OCI-LY1 (cell line): Measurements from ENCODE around the gene GMIP.

Experiments used
- H2AFZ ChIP-seq: fragments of 200-600 bp; sonication (generic), shearing (Covaris generic); 2 replicates; pipeline ENCODE4 v1.6.0; 2014; ENCODE audit warnings: antibody characterized with exemption, mild to moderate bottlenecking, low read length
- H3F3A ChIP-seq: fragments of 200-600 bp; sonication (generic), shearing (Covaris generic); 2 replicates; pipeline ENCODE4 v1.6.0; 2014; ENCODE audit warnings: mild to moderate bottlenecking, antibody characterized with exemption, low read length, moderate library complexity; ENCODE audit not compliant: insufficient read depth
- H3K27ac ChIP-seq: fragments of 200-600 bp; sonication (generic); 2 replicates; pipeline ENCODE4 v1.5.1; 2014; ENCODE audit warnings: low read length, mixed run types, mild to moderate bottlenecking, low read depth; ENCODE audit not compliant: poor library complexity, severe bottlenecking
- H3K27me3 ChIP-seq: fragments of 200-600 bp; sonication (generic); 2 replicates; pipeline ENCODE4 v1.6.0; 2014; ENCODE audit warnings: antibody characterized with exemption, mild to moderate bottlenecking, low read length, moderate library complexity; ENCODE audit not compliant: insufficient read depth
- H3K36me3 ChIP-seq: fragments of 200-600 bp; sonication (generic); 2 replicates; pipeline ENCODE4 v1.6.1; 2014; ENCODE audit warnings: mild to moderate bottlenecking, antibody characterized with exemption, low read length, moderate library complexity, mixed read lengths; ENCODE audit not compliant: insufficient read depth
- H3K4me1 ChIP-seq: fragments of 200-600 bp; sonication (generic); 2 replicates; pipeline ENCODE4 v1.5.1; 2014; ENCODE audit warnings: mild to moderate bottlenecking, low read length, moderate library complexity; ENCODE audit not compliant: insufficient read depth, severe bottlenecking
- H3K4me2 ChIP-seq: fragments of 200-600 bp; sonication (generic), shearing (Covaris generic); 2 replicates; pipeline ENCODE4 v1.6.1; 2014; ENCODE audit warnings: low read length
- H3K4me3 ChIP-seq: fragments of 200-600 bp; sonication (generic); 2 replicates; pipeline ENCODE4 v1.5.1; 2014; ENCODE audit warnings: low read length, low read depth, mild to moderate bottlenecking, mixed read lengths; ENCODE audit not compliant: poor library complexity, severe bottlenecking
- H3K79me2 ChIP-seq: fragments of 200-600 bp; shearing (Covaris generic); 2 replicates; pipeline ENCODE4 v1.6.1; 2016; ENCODE audit warnings: mixed run types, low read length, mixed read lengths; ENCODE audit not compliant: insufficient read depth
- H3K9ac ChIP-seq: fragments of 200-600 bp; sonication (generic), shearing (Covaris generic); 2 replicates; pipeline ENCODE4 v1.6.1; 2014; ENCODE audit warnings: mild to moderate bottlenecking, low read length, mixed read lengths
- H3K9me2 ChIP-seq: fragments of 200-600 bp; sonication (generic), shearing (Covaris generic); 2 replicates; pipeline ENCODE4 v1.6.1; 2014; ENCODE audit warnings: low read depth, mild to moderate bottlenecking, low read length, mixed read lengths
- H3K9me3 ChIP-seq: fragments of 200-600 bp; shearing (Covaris generic); 2 replicates; pipeline ENCODE4 v1.6.1; 2014; ENCODE audit warnings: low read length, mixed read lengths
- H4K20me1 ChIP-seq: fragments of 200-600 bp; sonication (generic), shearing (Covaris generic); 2 replicates; pipeline ENCODE4 v1.6.0; 2016; ENCODE audit warnings: mild to moderate bottlenecking, low read length; ENCODE audit not compliant: insufficient read depth
- EZH2 ChIP-seq: fragments of 200-600 bp; sonication (generic), shearing (Covaris generic); IDR thresholded peaks from 2 replicates; pipeline ENCODE4 v1.8.0; 2017; ENCODE audit warnings: borderline replicate concordance, mixed run types, mild to moderate bottlenecking, antibody characterized with exemption, low read length, moderate library complexity, mixed read lengths
- TF ChIP-seq, protein P1 (sequence below): fragments of 200-600 bp; sonication (generic), shearing (Covaris generic); IDR thresholded peaks from 2 replicates; pipeline ENCODE4 v1.5.1; 2017; ENCODE audit warnings: mild to moderate bottlenecking, antibody characterized with exemption, low read length, moderate library complexity, mixed read lengths

GMIP gene

DNA sequence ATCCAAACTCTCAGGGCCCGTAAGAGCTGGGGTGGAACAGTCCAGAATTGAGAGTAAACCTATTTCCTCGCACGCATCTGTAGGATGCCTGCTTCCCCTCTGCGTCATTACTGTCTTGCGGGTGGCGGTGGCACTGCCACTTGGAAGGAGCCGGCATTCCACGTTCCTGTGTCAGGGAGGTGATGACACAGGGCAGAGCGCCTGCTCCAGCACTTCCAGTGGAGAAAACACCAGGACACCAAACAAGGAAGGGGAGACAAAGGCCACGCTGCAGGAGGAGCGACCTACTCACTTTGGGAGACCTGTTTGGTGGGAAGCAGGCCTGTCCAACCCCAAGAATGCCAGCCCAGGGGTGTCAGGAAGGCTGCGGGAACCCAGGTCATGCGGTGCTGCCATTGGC is 62.1 kb downstream of the GMIP start:
- Histone ChIP-seq H2AFZ (no peak overlapping the region), H3K4me3 (no peak overlapping the region), H3K9me2 (no peaks in the 10 kb centered on the region), H3K36me3 (no peaks in the 10 kb centered on the region), H3K79me2 (no peaks in the 10 kb centered on the region), H3K4me1 (no peaks in the 10 kb centered on the region), H3K27ac (no peak overlapping the region), H3K9me3 (no peaks in the 10 kb centered on the region), H3K9ac (no peak overlapping the region), H3K4me2 (no peak overlapping the region), H3F3A (no peaks in the 10 kb centered on the region), H4K20me1 (no peaks in the 10 kb centered on the region), H3K27me3 (no peaks in the 10 kb centered on the region)
- TF ChIP-seq, protein P1, sequence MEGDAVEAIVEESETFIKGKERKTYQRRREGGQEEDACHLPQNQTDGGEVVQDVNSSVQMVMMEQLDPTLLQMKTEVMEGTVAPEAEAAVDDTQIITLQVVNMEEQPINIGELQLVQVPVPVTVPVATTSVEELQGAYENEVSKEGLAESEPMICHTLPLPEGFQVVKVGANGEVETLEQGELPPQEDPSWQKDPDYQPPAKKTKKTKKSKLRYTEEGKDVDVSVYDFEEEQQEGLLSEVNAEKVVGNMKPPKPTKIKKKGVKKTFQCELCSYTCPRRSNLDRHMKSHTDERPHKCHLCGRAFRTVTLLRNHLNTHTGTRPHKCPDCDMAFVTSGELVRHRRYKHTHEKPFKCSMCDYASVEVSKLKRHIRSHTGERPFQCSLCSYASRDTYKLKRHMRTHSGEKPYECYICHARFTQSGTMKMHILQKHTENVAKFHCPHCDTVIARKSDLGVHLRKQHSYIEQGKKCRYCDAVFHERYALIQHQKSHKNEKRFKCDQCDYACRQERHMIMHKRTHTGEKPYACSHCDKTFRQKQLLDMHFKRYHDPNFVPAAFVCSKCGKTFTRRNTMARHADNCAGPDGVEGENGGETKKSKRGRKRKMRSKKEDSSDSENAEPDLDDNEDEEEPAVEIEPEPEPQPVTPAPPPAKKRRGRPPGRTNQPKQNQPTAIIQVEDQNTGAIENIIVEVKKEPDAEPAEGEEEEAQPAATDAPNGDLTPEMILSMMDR, result no peak
- TF ChIP-seq EZH2, result no peak

DNA sequence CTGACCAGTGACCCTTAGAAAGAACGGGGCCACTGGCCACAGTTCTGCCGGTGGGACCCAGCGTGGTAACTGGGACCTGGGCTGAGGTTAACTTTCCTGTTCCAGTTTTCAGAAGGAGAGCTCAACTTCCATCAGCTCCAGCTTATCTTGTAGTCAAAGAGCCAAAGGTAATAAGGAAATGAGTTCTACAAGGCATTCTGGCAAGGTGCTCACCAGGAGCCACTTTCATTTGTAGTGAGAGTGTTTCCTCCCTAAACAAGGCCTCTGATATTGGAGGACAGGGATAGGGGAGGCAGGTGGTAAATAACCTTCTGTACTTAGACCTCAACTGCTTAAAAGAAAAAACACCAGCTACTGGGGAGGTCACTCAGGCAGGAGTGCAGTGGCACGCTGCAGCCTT is 63.0 kb downstream of the GMIP start:
- Histone ChIP-seq H3K79me2 (no peaks in the 10 kb centered on the region), H3K9me3 (no peaks in the 10 kb centered on the region), H3K27me3 (no peaks in the 10 kb centered on the region), H2AFZ (no peak overlapping the region), H3K27ac (no peak overlapping the region), H3K4me1 (no peaks in the 10 kb centered on the region), H3K4me3 (no peak overlapping the region), H3F3A (no peaks in the 10 kb centered on the region), H3K4me2 (no peak overlapping the region), H4K20me1 (no peaks in the 10 kb centered on the region), H3K36me3 (no peaks in the 10 kb centered on the region), H3K9me2 (no peaks in the 10 kb centered on the region), H3K9ac (no peak overlapping the region)
- no peak for TF ChIP-seq EZH2
- TF ChIP-seq, protein P1, result no peak

DNA sequence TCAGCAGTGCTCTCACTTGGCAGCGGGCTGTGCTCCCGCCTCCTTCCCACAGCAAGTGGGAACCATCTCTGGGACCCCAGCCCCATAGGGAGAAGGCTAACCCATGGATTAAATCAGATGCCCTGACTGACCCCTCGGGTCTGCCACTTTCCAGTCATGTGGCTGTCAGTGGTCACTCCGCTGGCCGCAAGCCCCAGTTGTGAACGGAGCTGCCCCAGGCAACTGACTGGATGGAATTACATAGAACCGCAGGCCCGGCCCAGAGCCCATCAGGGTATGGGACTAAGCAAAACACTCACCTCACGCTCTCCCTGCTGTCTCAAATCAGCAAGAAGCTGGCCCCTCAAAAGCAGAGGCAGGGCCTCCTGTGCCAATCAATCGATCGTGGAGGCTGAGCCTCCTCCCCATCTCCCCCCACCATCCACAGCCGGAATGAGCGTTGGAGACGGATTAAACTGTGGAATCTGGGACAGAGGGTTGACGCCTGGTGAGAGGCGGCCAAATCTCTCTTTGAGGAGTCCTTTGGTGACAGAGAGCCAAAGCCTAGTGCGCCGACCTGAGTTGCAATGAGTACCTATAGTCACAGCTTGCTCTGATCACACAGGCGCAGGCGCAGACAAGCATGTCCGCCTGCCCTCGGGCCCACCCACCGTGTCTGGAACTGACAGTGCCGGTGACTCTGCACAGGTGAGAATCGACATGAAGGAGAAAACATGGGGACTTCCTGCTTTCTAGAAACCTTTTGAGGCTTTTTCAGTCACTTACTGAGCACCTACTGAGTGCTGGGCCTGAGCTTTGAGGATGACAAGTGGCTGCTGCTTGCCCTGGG is 63.7 kb downstream of the GMIP start:
- Histone ChIP-seq H3K27me3 (no peaks in the 10 kb centered on the region), H3K36me3 (no peaks in the 10 kb centered on the region), H3K9me3 (no peaks in the 10 kb centered on the region), H2AFZ (no peak overlapping the region), H3F3A (no peaks in the 10 kb centered on the region), H3K4me1 (no peaks in the 10 kb centered on the region), H3K27ac (no peak overlapping the region), H3K9me2 (no peaks in the 10 kb centered on the region), H4K20me1 (no peaks in the 10 kb centered on the region), H3K4me2 (no peak overlapping the region), H3K79me2 (no peaks in the 10 kb centered on the region), H3K4me3 (no peak overlapping the region), H3K9ac (no peak overlapping the region)
- TF ChIP-seq, protein P1, result no peak
- no peak for TF ChIP-seq EZH2
